HL-60 (cell line): ENCODE results near the gene FGD5.

Experiments
- GABPA ChIP-seq: IDR thresholded peaks from 2 replicates; pipeline ENCODE4 v1.6.1; 2012; ENCODE audit warnings: low read depth
- TF ChIP-seq, protein P1 (sequence below): IDR thresholded peaks from one replicate; pipeline ENCODE4 v1.5.1; 2011; ENCODE audit warnings: low read length, control low read depth, inconsistent platforms; ENCODE audit not compliant: insufficient read depth

DNA sequence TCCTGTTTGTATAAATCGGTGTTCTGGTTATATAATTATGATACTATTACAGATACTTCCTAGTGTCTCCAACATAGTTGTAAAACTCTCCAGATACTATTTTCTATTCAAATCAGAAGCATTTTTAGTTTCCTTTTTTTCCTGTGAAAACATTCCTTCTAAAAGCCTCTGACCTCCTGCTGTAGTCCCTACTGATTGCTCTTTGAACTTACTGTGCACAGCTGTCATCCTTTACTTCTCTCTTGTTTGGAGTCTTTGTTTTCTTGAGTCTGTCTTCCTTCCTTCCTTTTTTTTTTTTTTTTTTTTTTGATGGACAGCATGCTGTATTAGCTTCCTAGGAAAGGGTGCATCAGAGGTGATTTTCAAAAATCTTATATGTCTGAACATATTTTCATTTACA is 157.6 kb downstream of the FGD5 start:
- TF ChIP-seq, protein P1, sequence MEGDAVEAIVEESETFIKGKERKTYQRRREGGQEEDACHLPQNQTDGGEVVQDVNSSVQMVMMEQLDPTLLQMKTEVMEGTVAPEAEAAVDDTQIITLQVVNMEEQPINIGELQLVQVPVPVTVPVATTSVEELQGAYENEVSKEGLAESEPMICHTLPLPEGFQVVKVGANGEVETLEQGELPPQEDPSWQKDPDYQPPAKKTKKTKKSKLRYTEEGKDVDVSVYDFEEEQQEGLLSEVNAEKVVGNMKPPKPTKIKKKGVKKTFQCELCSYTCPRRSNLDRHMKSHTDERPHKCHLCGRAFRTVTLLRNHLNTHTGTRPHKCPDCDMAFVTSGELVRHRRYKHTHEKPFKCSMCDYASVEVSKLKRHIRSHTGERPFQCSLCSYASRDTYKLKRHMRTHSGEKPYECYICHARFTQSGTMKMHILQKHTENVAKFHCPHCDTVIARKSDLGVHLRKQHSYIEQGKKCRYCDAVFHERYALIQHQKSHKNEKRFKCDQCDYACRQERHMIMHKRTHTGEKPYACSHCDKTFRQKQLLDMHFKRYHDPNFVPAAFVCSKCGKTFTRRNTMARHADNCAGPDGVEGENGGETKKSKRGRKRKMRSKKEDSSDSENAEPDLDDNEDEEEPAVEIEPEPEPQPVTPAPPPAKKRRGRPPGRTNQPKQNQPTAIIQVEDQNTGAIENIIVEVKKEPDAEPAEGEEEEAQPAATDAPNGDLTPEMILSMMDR = no peak
- no peak for TF ChIP-seq GABPA
